Astrocyte (in vitro differentiated cells and primary cell): Measurements from ENCODE around the gene C3orf52. TPM values are rescaled to one million over a fixed set of nuclear protein-coding genes. Genes with fewer than 3 reads are reported as not detected.
A peak's percentile ranks its signal among the peaks of the same experiment; 100 is the strongest.

Experiments
- DNase-seq: peaks from one replicate; pipeline ENCODE4 v3.0.0-alpha.2; 2010; ENCODE audit warnings: low read depth
- FAIRE-seq: peaks from 2 replicates; lab custom pipeline; 2011; peaks lifted over from hg19 to GRCh38; lab: Jason Lieb, UNC
- H2AFZ ChIP-seq: 2 replicates; pipeline ENCODE4 v1.6.0; 2012; ENCODE audit warnings: low read depth, low read length, inconsistent platforms
- H3K27ac ChIP-seq: 2 replicates; pipeline ENCODE4 v1.5.1; 2011; ENCODE audit warnings: low read depth, low read length, inconsistent platforms
- H3K27me3 ChIP-seq: 2 replicates; pipeline ENCODE4 v1.6.0; 2011; ENCODE audit warnings: low read length, inconsistent platforms; ENCODE audit not compliant: insufficient read depth
- H3K36me3 ChIP-seq: 2 replicates; pipeline ENCODE4 v1.5.1; 2011; ENCODE audit warnings: low read length, inconsistent platforms; ENCODE audit not compliant: insufficient read depth
- H3K4me1 ChIP-seq: 2 replicates; pipeline ENCODE4 v1.5.1; 2011; ENCODE audit warnings: low read length, inconsistent platforms; ENCODE audit not compliant: insufficient read depth
- H3K4me2 ChIP-seq: 2 replicates; pipeline ENCODE4 v1.6.0; 2012; ENCODE audit warnings: low read length, inconsistent platforms
- H3K4me3 ChIP-seq: 2 replicates; pipeline ENCODE4 v1.5.1; 2011; ENCODE audit warnings: low read depth, mild to moderate bottlenecking, low read length, inconsistent platforms; ENCODE audit not compliant: insufficient read depth
- H3K79me2 ChIP-seq: 2 replicates; pipeline ENCODE4 v1.6.0; 2012; ENCODE audit warnings: mild to moderate bottlenecking, low read length, inconsistent platforms; ENCODE audit not compliant: insufficient read depth
- H3K9ac ChIP-seq: 2 replicates; pipeline ENCODE4 v1.6.0; 2012; ENCODE audit warnings: mild to moderate bottlenecking, low read length, inconsistent platforms
- H3K9me3 ChIP-seq: 2 replicates; pipeline ENCODE4 v1.5.1; 2012; ENCODE audit warnings: low read depth, mild to moderate bottlenecking, low read length, inconsistent platforms; ENCODE audit not compliant: insufficient read depth
- H4K20me1 ChIP-seq: 2 replicates; pipeline ENCODE4 v1.6.0; 2012; ENCODE audit warnings: low read length, inconsistent platforms; ENCODE audit not compliant: insufficient read depth
- H3K27ac Mint-ChIP-seq: one replicate; pipeline ENCODE4 v1.8.0; 2021; ENCODE audit warnings: mild to moderate bottlenecking, mixed read lengths; ENCODE audit not compliant: unreplicated experiment
- H3K27me3 Mint-ChIP-seq: one replicate; pipeline ENCODE4 v1.8.0; 2021; ENCODE audit warnings: low read depth, mixed read lengths; ENCODE audit not compliant: unreplicated experiment
- H3K36me3 Mint-ChIP-seq: one replicate; pipeline ENCODE4 v1.8.0; 2021; ENCODE audit warnings: low read depth, mixed read lengths; ENCODE audit not compliant: unreplicated experiment
- H3K4me1 Mint-ChIP-seq: one replicate; pipeline ENCODE4 v1.8.0; 2021; ENCODE audit warnings: low read depth, mixed read lengths; ENCODE audit not compliant: unreplicated experiment
- H3K4me3 Mint-ChIP-seq: one replicate; pipeline ENCODE4 v1.8.0; 2021; ENCODE audit warnings: mild to moderate bottlenecking, moderate library complexity, mixed read lengths; ENCODE audit not compliant: unreplicated experiment
- H3K9me3 Mint-ChIP-seq: one replicate; pipeline ENCODE4 v1.8.0; 2021; ENCODE audit warnings: mild to moderate bottlenecking, mixed read lengths; ENCODE audit not compliant: unreplicated experiment
- CTCF ChIP-seq: IDR thresholded peaks from 2 replicates; pipeline ENCODE4 v1.5.1; 2011; ENCODE audit warnings: low read depth, mild to moderate bottlenecking, inconsistent platforms, low read length, moderate library complexity; ENCODE audit not compliant: insufficient read depth
- EZH2 ChIP-seq: IDR thresholded peaks from 2 replicates; pipeline ENCODE4 v1.6.1; 2012; ENCODE audit warnings: mild to moderate bottlenecking, low read length, inconsistent platforms; ENCODE audit not compliant: insufficient read depth
- total RNA-seq: library from RNA; stranded (reverse); gene quantifications from 2 replicates; pipeline ENCODE4 v1.2.1, GENCODE V29; 2021

Gene C3orf52
- total RNA-seq, 1 donor from 2014 or later = 21.9 TPM

- Histone ChIP-seq H3K4me2 (no peak overlapping the region), H4K20me1 (no peaks in the 10 kb centered on the region), H2AFZ (no peak overlapping the region), H3K4me3 (no peak overlapping the region), H3K27me3 (no peaks in the 10 kb centered on the region), H3K36me3 (peaks cover 19% of the 10 kb centered on the region), H3K9me3 (no peaks in the 10 kb centered on the region), H3K4me1 (peaks cover 2% of the 10 kb centered on the region), H3K27ac (no peak overlapping the region), H3K9ac (no peak overlapping the region), H3K79me2 (no peaks in the 10 kb centered on the region)
- Mint-ChIP-seq H3K4me3 (no peak overlapping the region), H3K27ac (no peak overlapping the region), H3K9me3 (no peaks in the 10 kb centered on the region), H3K27me3 (no peaks in the 10 kb centered on the region), H3K36me3 (peaks cover 29% of the 10 kb centered on the region), H3K4me1 (peaks cover 4% of the 10 kb centered on the region)
- FAIRE-seq (peak; percentile 32), DNase-seq (peak; percentile 38)
- peak; percentile 64 for TF ChIP-seq CTCF
- TF ChIP-seq EZH2 = no peak
These were observed 25.7 kb downstream of the C3orf52 start for GRCh38 chr3:112111785-112112402.

- FAIRE-seq = no peak
- H3K4me1 Mint-ChIP-seq = peaks cover 4% of the 10 kb centered on the region
These were observed 28.5 kb downstream of the C3orf52 start for GRCh38 chr3:112114576-112115160.

More at GRCh38 chr3:112114576-112115160, 28.5 kb downstream of the C3orf52 start:
- no peak for DNase-seq
- H3K27ac ChIP-seq = no peak overlapping the region
- no peak overlapping the region for H3K4me3 ChIP-seq
- H3K36me3 Mint-ChIP-seq = peaks cover 38% of the 10 kb centered on the region
- H4K20me1 ChIP-seq = no peaks in the 10 kb centered on the region
- H3K79me2 ChIP-seq = no peaks in the 10 kb centered on the region
- no peaks in the 10 kb centered on the region for H3K4me1 ChIP-seq
- H3K4me2 ChIP-seq = no peak overlapping the region
- H3K9ac ChIP-seq = no peak overlapping the region
- H3K27me3 ChIP-seq = no peaks in the 10 kb centered on the region
- no peak overlapping the region for H3K27ac Mint-ChIP-seq
- H3K4me3 Mint-ChIP-seq = no peak overlapping the region
- no peak for TF ChIP-seq EZH2
- no peak for TF ChIP-seq CTCF
- H3K36me3 ChIP-seq = peaks cover 24% of the 10 kb centered on the region
- no peaks in the 10 kb centered on the region for H3K27me3 Mint-ChIP-seq
- no peak overlapping the region for H2AFZ ChIP-seq
- H3K9me3 Mint-ChIP-seq = no peaks in the 10 kb centered on the region
- no peaks in the 10 kb centered on the region for H3K9me3 ChIP-seq
